ENCODE measurements around the gene SMARCC2. TPM values are rescaled to one million over a fixed set of nuclear protein-coding genes. Genes with fewer than 3 reads are reported as not detected.
A peak's percentile ranks its signal among the peaks of the same experiment; 100 is the strongest.

SMARCC2 gene
- total and polyA plus RNA-seq, 8 donors, result 12.5 to 131 (median 64.3) TPM

DNA sequence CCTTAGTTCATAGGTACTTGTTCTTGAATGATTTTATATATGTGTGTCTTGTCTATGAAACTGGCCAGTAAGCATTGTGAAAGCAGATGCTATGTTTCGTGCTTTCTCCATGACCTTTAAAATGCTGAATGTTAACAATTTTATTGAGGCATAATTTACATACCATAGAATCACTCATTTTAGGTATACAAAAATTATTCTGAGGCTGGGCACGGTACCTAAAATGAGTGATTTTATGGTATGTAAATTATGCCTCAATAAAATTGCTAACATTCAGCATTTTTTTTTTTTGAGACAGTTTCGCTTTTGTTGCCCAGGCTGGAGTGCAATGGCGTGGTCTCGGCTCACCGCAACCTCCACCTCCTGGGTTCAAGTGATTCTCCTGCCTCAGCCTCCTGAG is 54.4 kb downstream of the SMARCC2 start:
- no peak overlapping the region for H3K27ac ChIP-seq
- 94 to 98% (median 97%) methylated on average over 6 of the region's 6 CpGs for WGBS, 5 donors
- H3K27me3 ChIP-seq, result no peaks in the 10 kb centered on the region
- no peak for DNase-seq
- H3K9me3 ChIP-seq, result no peaks in the 10 kb centered on the region
- TF ChIP-seq EP300 (IDR thresholded peaks at IDR 0.05) (no peak), POLR2A (IDR thresholded peaks at IDR 0.05) (no peak), POLR2AphosphoS5 (IDR thresholded peaks at IDR 0.05) (no peak)
- TF ChIP-seq, protein P1, sequence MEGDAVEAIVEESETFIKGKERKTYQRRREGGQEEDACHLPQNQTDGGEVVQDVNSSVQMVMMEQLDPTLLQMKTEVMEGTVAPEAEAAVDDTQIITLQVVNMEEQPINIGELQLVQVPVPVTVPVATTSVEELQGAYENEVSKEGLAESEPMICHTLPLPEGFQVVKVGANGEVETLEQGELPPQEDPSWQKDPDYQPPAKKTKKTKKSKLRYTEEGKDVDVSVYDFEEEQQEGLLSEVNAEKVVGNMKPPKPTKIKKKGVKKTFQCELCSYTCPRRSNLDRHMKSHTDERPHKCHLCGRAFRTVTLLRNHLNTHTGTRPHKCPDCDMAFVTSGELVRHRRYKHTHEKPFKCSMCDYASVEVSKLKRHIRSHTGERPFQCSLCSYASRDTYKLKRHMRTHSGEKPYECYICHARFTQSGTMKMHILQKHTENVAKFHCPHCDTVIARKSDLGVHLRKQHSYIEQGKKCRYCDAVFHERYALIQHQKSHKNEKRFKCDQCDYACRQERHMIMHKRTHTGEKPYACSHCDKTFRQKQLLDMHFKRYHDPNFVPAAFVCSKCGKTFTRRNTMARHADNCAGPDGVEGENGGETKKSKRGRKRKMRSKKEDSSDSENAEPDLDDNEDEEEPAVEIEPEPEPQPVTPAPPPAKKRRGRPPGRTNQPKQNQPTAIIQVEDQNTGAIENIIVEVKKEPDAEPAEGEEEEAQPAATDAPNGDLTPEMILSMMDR (IDR thresholded peaks at IDR 0.05), result no peak
- H3K4me1 ChIP-seq, result peaks cover 5 to 11% (median 8%) of the 10 kb centered on the region in 4 donors
- no peak overlapping the region for H3K4me3 ChIP-seq
- intact Hi-C loops (cut with DNase I; ENCODE audit: low total_unique reads), result loop anchor here (5.0 kb wide), 1 partner anchor 52 kb away; the partner anchor contains the start of gene SMARCC2
- H3K36me3 ChIP-seq, result peaks cover 82 to 97% (median 96%) of the 10 kb centered on the region in 4 donors

DNA sequence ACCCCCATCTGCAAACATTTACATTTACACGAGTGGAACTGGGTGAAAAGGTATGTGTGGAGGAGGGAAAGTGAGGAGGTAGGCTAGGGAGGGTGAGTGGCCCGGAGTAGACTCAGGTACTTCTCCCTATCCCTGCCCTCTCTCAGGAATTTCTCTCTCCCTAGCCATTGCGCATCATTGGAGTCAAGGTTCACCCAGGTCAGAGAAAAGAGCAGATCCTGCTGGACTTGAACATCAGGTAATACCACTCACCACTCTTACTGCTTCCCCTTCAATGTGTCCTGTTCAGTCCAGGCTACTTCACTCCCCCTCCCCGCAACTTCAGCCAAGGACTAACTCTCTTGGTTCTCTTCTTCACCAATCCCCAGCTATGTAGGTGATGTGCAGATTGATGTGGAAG is 58.4 kb downstream of the SMARCC2 start:
- H3K4me3 ChIP-seq, result no peak overlapping the region
- peak overlapping the region in 2 of 5 donors; percentile 95 to 97 for H3K27ac ChIP-seq
- H3K4me1 ChIP-seq, result peaks cover 27 to 42% (median 35%) of the 10 kb centered on the region in 4 donors
- no peaks in the 10 kb centered on the region for H3K9me3 ChIP-seq
- intact Hi-C loops (cut with DNase I; ENCODE audit: low total_unique reads), result loop anchor here (5.0 kb wide), 1 partner anchor 56 kb away; the partner anchor contains the start of gene SMARCC2
- DNase-seq, result no peak
- TF ChIP-seq, protein P1 (IDR thresholded peaks at IDR 0.05), result no peak
- WGBS, 5 donors, result 77 to 84% (median 79%) methylated on average over 4 of the region's 4 CpGs
- H3K27me3 ChIP-seq, result no peaks in the 10 kb centered on the region
- H3K36me3 ChIP-seq, result peaks cover 50 to 57% (median 56%) of the 10 kb centered on the region in 4 donors

DNA sequence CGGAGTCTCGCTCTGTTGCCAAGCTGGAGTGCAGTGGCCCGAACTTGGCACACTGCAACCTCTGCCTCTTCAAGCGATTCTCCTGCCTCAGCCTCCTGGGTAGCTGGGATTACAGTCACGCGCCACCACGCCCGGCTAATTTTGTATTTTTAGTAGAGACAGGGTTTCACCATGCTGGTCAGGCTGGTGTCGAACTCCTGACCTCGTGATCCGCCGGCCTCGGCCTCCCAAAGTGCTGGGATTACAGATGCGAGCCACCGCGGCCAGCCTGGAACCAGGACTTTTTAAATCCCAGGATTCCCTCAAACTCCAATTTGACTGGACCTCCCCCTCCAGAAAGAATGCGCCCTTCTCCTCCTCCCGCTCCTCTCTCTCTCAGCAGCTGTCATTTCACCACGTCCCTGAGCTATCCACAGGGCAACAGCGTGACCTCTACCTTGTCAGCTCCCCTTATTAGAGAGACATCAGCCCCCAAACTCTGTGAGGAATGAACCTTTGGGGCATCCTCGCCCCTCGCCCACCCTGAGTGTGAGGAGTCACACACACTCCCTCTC is 59.3 kb downstream of the SMARCC2 start:
- intact Hi-C loops (cut with DNase I; ENCODE audit: low total_unique reads), result loop anchor here (5.0 kb wide), 1 partner anchor 57 kb away; the partner anchor contains the start of gene SMARCC2
- no peak for TF ChIP-seq POLR2A (IDR thresholded peaks at IDR 0.05)
- WGBS, 5 donors, result 55 to 73% (median 70%) methylated on average over 16 to 22 of the region's 22 CpGs
- H3K27ac ChIP-seq, result peak overlapping the region in 4 of 5 donors; percentile 88 to 97 (median 94)
- H3K9me3 ChIP-seq, result no peaks in the 10 kb centered on the region
- H3K4me3 ChIP-seq, result peak overlapping the region; percentile 67 to 93 (median 77)
- H3K27me3 ChIP-seq, result no peaks in the 10 kb centered on the region
- H3K4me1 ChIP-seq, result peaks cover 28 to 47% (median 44%) of the 10 kb centered on the region in 4 donors
- DNase-seq, result no peak
- peaks cover 44 to 49% (median 48%) of the 10 kb centered on the region in 4 donors for H3K36me3 ChIP-seq

DNA sequence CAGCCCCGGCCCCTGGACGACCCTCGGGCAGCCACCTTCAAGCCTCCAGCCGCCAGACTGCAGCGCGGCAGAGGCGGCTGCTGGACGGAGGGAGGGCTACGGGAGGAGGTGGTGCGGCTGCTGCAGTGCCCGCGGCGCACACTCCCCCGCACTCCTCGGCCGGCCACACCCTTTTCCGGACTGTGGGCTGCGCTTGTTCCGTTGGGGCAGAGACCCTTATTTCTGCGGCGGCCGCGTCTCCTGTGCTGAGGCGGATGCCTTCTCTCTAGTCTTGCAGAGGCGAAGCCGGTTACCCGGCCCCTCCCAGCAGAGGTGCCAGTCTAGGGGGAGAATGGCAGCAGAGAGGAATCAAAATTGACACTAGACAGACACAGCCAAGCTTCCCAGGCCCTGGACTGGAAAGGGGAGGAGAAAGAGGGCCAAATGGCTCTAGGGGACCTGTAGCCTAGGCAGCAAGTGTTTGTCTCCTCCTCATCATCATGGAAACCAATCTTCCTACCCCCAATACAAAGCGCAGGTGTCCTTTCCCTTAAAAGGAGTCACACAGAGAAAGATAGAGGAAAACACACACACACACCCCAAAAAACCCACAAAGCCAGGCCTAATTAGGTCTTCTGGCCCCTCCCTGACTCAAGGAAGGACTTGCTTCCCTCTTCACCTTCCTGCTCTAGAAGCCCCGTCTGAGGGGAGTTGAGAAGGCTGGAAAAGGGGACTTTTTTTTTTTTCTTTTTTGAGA is 59.9 kb downstream of the SMARCC2 start:
- 1 to 5% (median 2%) methylated on average over 14 to 29 of the region's 29 CpGs for WGBS, 5 donors
- H3K9me3 ChIP-seq, result no peaks in the 10 kb centered on the region
- intact Hi-C loops (cut with DNase I; ENCODE audit: low total_unique reads), result no loop called here
- H3K27ac ChIP-seq, result peak overlapping the region; percentile 85 to 97 (median 93)
- peaks cover 37 to 42% (median 42%) of the 10 kb centered on the region in 4 donors for H3K36me3 ChIP-seq
- peak; percentile 70 to 88 for DNase-seq
- TF ChIP-seq EP300 (IDR thresholded peaks at IDR 0.05) (no peak), POLR2A (IDR thresholded peaks at IDR 0.05) (no peak), POLR2AphosphoS5 (IDR thresholded peaks at IDR 0.05) (peak; percentile 8 to 72 (median 34))
- TF ChIP-seq, protein P1 (IDR thresholded peaks at IDR 0.05), result no peak
- H3K4me1 ChIP-seq, result peaks cover 28 to 52% (median 47%) of the 10 kb centered on the region in 4 donors
- H3K27me3 ChIP-seq, result no peaks in the 10 kb centered on the region
- peak overlapping the region; percentile 67 to 93 (median 77) for H3K4me3 ChIP-seq

All from stomach (tissue), 9 donors.